NCI-H146 (cell line): Measurements from ENCODE around the gene BAK1.

ENCODE experiments used
- DNase-seq: peaks from one replicate; lab custom pipeline; 2025; lab: John Stamatoyannopoulos, UW

Gene BAK1

DNA sequence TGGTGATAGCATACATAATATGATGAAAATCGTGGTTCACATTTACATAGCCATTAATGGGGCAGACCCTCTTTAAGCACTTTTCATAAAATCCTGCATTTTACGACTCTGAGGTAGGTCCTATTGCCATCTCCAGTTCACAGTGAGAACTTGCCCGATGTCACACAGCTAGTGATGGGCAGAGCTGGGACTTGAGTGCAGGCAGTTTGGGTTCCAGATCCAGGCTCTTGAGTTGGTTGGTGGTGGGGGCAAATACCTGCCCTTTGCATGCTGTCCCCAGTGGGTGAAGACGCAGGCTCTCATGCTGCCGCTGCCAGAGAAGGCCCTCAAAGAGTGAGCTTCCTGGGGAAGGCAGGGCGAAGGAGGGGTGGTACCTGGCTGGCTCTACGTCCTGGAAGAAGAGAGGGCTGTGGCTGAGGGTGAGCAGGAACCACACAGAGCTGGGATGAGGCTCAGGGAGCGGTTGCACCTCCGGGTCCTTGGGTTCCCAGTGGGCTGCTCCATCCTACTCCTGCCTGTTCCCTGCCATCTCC is 6.1 kb upstream of the BAK1 start:
- no peak for DNase-seq

- peak; percentile 57 for DNase-seq
Observed at GRCh38 chr6:33585403-33586107, 5.5 kb upstream of the BAK1 start.

DNA sequence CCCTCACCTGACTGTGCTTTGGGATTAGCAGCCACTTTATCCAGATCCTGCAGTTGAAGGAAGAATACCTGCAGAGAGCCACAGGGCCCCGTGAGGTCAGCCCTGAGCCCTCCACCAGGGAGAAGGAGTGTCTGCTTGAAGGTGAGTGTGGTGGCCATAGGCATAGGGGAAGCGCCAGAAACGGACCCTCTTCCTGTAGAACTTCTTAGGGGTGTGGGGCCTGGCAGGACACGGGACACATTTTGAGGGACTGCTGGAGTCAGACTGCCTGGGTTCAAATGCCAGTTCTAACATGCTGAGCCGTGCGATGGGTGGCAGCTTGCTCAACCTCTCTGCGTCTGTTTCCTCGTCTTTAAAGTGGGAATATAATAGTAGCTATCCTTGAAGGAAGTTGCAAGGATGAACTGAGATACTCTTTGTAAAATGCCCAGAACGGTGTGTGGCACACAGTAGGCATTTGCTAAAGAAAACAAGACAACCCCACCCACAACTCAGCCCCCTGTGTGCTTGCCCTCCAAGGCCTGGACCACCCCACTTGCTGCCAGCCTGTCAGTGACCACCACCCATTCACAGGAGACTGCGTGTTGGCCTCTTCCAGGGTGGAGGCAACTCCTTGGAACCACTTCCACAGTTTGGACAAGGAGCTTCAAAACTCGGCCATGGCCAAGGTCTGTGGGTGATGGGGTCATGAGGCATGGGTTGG is 4.8 kb upstream of the BAK1 start:
- no peak for DNase-seq

- DNase-seq = peak; percentile 28
Observed at GRCh38 chr6:33583591-33584155, 3.6 kb upstream of the BAK1 start.

DNA sequence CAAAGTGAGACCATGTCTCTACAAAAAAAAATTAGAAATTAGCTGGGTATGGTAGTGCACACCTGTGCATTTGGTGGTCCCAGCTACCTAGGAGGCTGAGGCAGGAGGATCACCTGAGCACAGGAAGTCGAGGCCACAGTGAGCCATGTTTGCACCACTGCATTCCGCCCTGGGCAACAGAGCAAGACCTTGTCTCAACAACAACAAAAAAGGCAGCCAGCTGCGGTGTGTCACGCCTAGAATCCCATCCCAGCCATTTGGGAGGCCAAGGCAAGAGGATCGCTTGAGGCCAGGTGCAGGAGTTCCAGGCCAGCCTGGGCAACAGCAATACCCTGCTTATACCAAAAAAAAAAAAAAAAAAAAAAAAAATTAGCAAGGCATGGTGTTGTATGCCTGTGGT is 1.1 kb upstream of the BAK1 start:
- DNase-seq = no peak

GRCh38 chr6:33578588-33579011 is 1.5 kb downstream of the BAK1 start:
- no peak for DNase-seq

DNA sequence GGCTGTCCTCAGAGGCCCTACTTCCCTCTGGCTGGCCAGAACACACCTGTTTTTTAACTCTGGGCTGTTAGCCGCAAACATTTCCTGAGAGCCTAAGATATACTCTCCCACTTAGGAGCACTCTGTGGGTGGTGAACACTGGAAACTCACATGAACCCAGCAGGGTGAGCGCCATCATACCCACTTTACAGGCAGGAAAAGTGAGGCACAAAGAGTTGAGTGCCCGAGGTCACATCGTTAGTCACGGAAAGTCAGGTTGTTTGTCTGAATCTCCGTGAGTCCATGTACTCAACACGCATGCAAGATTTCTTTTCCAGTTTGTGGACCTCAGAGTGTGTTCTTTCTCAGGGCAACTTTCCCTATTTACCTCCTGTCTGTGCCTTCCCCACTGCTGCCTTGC is 1.9 kb downstream of the BAK1 start:
- DNase-seq = no peak

DNA sequence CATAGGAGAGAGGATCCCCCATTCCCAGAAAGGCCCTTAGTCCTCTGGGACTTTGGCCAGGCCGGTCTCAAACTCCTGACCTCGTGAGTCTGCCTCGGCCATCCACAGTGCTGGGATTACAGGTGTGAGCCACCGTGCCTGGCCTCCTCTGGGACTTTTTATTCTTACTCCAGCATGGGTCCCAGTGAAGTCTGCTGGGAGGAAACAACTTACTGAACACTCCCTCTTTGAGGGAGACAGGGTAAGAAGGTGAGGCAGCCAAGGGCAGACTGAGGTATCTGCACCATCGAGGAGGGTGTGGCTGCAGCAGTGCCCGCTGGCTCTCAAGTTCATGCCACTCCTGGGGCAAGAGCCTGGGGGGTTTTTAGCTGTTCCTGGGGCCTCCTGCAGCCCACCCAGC is 2.4 kb downstream of the BAK1 start:
- no peak for DNase-seq

DNA sequence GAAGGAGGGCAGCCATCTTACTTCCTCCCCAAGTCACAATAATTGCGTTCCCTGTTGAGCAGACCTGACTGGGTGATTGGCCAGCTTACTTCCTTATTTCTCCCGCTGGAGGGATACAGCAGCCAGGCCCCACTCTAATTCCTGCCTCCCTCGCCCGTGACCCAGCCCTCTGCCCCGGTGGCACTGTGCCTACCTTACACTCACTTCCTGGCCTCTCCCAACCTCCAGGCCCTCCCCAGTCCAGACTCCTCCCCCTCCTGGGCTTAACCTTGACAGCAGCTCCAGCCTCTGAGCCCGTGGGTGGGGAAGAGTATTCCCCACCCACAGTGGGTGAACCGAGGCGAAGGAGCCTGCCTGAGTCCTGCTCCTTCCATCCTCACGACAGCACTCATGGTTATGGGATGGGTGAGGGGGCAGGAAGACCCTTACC is 3.0 kb downstream of the BAK1 start:
- DNase-seq = no peak

DNA sequence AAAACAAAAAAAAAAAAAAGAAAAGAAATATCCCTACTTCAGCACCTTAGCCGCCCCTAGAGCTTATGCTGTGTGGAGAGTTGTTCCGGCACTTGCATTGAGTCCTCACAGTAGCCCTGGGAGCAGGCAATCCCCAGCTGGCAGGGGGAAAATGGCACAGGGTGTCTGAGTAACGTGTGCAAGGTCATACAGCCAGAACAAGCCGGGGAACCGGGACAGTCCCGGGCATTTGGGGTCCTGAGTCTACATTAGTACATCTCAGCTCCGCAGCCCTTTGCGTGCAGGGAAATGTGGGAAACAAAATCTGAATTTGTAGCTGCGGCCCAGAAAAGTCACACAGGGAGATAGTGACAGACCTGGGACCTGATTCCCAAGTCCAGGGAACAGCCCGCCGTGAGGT is 3.4 kb downstream of the BAK1 start:
- DNase-seq = no peak

DNA sequence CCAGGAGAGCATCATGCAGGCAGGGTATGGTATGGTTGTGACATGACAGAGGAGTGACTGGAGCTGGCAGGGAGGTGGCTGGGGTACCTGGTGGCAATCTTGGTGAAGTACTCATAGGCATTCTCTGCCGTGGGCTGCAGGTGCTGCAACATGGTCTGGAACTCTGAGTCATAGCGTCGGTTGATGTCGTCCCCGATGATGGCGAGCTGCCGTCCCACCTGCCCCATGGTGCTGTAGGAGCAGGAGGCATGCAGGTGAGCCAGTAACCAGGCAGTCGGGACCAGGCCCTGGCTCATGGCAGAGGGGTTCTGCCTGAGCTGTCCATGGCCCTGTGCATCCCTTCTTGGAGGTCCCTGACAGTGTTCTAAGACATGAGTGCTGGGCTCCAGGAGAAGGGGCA is 4.9 kb downstream of the BAK1 start:
- DNase-seq = no peak

- DNase-seq = peak; percentile 58
Observed at GRCh38 chr6:33571637-33572316, 8.3 kb downstream of the BAK1 start.

- DNase-seq = peak; percentile 86
Observed at GRCh38 chr6:33570806-33571636, 9.1 kb downstream of the BAK1 start.

DNA sequence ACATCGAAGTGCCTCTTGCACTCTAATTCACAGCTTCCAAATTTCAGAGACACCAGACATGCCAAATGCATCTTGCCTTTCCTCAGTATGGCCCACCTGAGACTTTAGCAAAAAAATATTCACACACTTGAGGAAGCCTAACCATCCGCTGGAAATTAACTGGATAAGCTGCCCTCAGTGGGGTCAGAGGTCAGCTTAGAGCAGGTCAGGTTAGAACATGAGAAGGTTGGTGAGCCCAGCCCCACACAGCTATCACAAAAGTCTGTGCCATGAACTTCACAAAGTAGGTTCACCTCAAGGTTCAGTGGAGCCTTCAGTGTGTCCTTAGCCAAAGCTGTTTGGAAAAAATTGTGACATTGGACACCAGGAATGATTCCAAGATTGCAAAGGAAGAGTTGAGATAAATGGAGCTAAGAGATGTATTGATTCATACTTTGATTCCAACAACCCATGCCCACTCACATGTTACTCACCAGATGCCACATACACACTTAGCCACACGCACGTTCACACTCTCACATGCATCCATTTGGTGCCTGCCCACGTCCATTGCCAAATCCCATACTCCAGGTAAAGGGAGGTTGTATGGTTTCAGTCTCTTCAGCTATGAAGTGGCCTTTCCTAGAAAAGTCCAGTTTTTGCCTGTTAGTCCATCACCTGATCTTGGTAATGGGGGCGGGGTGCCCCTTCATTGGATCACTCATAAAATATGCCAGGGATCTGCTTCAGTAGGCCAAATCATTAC is 11.1 kb downstream of the BAK1 start:
- DNase-seq = no peak

- DNase-seq = no peak
Observed at GRCh38 chr6:33567836-33568235, 12.2 kb downstream of the BAK1 start.

DNA sequence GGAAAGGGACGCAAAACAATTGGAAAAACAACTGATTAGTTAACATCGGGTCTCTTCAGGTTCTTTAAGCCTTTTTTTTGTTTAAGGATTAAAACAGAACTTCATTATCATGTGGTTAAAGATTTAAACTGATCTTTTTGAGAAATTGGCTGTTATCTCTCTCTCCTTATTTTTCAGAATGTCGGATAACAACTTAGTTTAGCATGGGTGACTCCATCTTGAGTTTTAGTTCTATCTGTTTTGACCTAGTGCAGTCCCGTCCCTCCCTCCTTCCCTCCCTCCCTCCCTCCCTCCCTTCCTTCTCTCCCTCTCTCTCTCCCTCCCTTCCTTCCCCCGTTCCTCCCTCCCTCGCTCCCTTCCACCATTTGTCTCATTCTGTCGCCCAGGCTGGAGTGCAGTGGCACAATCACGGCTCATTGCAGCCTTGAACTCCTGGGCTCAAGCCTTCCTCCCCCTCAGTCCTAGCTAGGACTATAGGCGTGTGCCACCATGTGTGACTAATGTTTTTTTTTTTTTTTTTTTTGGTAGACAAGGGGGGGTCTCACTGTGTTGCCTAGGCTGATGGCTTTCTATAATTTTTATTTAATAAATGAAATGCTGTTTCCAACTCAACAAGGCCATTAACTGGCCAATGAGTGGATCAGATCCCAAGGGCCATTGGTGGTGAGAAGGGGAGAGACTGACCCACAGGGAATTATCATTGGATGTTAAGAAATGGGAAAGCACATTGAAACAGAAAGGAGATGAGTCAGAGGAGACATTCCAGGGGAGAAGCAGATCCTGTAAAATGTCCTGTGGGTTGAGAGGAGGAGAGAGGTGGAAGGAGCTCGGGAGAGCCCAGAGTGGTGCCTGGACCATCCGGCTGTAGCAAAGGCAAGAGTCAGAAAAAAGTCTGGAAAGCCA is 13.6 kb downstream of the BAK1 start:
- DNase-seq = no peak

GRCh38 chr6:33558801-33559200 is 21.3 kb downstream of the BAK1 start:
- no peak for DNase-seq

- DNase-seq = no peak
Observed at GRCh38 chr6:33557376-33557775, 22.7 kb downstream of the BAK1 start.

- peak; percentile 37 for DNase-seq
Observed at GRCh38 chr6:33552883-33553282, 27.2 kb downstream of the BAK1 start.

DNA sequence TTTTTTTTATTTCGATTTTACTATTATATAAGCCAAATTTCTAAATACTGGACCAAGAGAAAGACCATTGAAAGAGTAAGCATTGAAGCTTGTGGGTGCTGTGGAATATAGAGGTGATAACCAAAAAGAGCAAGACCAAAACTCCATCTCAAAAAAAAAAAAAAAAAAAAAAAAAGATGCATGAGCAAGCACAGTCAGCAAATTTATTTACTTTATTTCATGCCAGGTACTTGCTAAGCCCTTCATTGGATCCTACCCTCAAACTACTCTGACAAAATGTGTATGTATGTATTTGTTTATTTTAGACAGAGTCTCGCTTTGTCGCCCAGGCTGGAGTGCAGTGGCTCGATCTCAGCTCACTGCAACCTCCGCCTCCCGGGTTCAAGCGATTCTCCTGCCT is 27.8 kb downstream of the BAK1 start:
- no peak for DNase-seq
